Astrocyte of the spinal cord (primary cell): ENCODE measurements around the gene SLC12A5.

ENCODE experiments used
- DNase-seq: peaks from one replicate; pipeline ENCODE4 v3.0.0; 2011; ENCODE audit warnings: low read depth, low spot score
- H3K4me3 ChIP-seq: 2 replicates; pipeline ENCODE4 v1.5.1; 2011; ENCODE audit warnings: low read depth, mild to moderate bottlenecking, low read length, moderate library complexity
- in situ Hi-C: cut with HindIII; loops from 2 replicates; pipeline ENCODE4 v1.10.0; 2017; ENCODE audit warnings: low sequenced_read_pairs
- TF ChIP-seq, protein P1 (sequence below): IDR thresholded peaks from 2 replicates; pipeline ENCODE4 v1.5.1; 2012; ENCODE audit warnings: low read depth, mild to moderate bottlenecking, low read length, inconsistent platforms

SLC12A5 gene

DNA sequence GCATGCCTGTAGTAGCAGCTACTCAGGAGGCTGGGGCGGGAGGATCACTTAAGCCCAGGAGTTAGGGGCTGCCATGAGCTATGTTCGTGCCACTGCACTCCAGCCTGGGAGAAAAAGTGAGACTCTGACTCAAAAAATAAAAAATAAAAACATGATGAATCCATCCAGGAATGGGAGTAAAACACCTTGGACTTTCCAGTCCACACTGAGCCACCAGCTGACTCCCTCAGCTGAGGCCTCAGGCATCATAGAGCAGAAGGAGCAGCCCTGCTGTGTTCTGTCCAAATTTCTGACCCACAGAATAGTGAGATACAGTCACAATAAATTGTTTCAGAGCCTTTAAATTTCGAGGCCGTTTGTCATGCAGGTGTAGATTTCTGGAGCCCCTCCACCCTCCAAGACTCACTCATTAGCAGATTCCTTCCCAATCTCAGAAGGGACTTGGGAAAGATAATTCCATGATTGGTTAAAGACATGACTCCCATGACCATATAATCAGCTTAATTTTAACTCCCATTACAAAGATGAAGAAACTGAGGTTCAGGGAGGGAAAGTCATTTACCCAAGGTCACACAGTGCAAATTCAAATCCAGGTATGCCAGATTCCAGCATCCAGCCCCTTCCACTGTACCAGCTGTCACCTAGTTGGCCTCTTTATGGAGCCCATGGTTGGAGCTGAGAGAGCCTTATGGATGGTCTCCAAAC is 29.3 kb upstream of the SLC12A5 start:
- no peak for DNase-seq
- in situ Hi-C loops, result no loop called here
- no peak overlapping the region for H3K4me3 ChIP-seq
- TF ChIP-seq, protein P1, sequence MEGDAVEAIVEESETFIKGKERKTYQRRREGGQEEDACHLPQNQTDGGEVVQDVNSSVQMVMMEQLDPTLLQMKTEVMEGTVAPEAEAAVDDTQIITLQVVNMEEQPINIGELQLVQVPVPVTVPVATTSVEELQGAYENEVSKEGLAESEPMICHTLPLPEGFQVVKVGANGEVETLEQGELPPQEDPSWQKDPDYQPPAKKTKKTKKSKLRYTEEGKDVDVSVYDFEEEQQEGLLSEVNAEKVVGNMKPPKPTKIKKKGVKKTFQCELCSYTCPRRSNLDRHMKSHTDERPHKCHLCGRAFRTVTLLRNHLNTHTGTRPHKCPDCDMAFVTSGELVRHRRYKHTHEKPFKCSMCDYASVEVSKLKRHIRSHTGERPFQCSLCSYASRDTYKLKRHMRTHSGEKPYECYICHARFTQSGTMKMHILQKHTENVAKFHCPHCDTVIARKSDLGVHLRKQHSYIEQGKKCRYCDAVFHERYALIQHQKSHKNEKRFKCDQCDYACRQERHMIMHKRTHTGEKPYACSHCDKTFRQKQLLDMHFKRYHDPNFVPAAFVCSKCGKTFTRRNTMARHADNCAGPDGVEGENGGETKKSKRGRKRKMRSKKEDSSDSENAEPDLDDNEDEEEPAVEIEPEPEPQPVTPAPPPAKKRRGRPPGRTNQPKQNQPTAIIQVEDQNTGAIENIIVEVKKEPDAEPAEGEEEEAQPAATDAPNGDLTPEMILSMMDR, result no peak

DNA sequence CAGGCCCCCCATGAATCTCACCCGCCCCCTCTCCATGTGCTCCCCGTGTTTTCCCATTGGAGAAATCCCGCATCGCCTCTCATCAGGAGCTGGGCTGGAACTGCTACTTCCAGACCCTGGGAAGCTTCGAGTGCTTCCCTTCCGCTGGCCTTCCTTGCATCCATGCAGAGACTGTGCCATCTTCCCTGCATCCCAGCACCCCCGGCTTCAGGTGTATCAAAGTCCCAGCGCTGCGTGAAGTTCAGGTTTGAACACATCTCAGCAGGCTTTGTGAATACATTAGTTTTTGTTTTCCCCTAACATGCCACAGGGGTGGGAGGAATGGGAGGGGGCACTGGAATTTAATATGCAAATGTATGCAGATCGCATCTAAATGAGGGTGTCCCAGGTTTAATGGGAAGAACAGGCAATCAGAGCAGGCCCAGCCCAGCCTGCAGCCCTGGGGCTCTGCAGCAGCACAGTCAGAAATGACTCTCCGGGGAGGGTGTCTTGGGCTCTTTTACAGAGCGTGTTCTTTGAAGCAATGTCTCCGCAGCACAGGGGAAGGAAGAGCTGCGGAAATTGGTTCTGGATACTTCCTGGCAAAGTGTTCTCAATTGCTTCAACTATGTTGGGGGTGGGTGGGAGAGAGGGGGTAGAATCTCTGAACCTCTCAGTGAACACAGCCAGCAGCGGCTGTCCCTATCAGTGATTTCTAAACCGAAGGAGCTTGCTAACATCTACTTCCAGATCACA is 28.6 kb upstream of the SLC12A5 start:
- no peak overlapping the region for H3K4me3 ChIP-seq
- in situ Hi-C loops, result no loop called here
- TF ChIP-seq, protein P1, result no peak
- DNase-seq, result no peak

DNA sequence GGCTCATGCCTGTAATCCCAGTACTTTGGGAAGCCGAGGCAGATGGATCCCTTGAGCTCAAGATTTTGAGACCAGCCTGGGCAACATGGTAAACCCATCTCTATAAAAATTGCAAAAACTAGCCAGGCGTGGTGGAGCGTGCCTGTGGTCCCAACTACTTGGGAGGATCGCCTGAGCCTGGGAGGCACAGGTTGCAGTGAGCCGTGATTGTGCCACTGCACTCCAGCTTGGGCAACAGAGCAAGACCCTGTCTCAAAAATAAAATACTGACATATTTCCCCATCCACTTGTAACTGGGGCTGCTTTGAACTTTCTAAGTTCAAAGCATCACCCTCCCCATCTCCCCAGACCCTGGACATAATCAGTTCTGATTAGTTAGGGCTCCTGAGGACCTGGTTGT is 27.5 kb upstream of the SLC12A5 start:
- in situ Hi-C loops, result no loop called here
- no peak overlapping the region for H3K4me3 ChIP-seq
- DNase-seq, result no peak
- TF ChIP-seq, protein P1, result no peak

DNA sequence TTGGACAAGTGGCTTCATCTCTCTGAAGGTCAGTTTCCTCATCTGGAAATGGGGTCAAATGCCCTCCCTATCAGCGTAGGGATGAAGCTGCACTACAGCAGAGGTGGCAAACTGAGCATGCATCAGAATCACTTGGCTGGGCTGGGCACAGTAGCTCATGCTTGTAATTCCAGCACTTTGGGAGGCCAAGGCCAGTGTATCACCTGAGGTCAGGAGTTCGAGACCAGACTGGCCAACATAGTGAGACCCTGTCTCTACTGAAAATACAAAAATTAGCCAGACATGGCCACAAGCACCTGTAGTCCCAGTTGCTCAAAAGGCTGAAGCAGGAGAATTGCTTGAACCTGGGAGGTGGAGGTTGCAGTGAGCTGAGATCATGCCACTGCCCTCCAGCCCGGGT is 27.0 kb upstream of the SLC12A5 start:
- no peak overlapping the region for H3K4me3 ChIP-seq
- TF ChIP-seq, protein P1, result no peak
- no peak for DNase-seq
- in situ Hi-C loops, result no loop called here

DNA sequence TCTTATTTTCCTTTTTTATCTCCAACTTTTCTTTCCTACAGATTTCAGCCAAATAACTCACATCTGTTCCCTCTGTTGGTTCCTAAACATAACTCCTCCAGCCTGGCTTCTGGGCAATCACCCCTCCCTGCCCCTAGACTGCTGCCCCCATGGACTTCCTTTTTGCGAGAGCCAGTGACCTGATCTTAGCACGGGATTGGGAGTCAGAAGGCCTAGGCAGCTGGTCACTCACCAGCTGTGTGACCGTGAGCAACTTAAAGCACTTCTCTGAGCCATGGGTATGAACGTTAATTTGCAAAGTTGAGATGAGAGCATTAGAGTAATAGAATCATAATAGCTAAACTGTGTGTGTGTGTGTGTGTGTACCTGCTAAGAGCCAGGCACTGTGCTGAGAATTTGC is 24.8 kb upstream of the SLC12A5 start:
- no peak for DNase-seq
- in situ Hi-C loops, result no loop called here
- no peak overlapping the region for H3K4me3 ChIP-seq
- TF ChIP-seq, protein P1, result no peak

DNA sequence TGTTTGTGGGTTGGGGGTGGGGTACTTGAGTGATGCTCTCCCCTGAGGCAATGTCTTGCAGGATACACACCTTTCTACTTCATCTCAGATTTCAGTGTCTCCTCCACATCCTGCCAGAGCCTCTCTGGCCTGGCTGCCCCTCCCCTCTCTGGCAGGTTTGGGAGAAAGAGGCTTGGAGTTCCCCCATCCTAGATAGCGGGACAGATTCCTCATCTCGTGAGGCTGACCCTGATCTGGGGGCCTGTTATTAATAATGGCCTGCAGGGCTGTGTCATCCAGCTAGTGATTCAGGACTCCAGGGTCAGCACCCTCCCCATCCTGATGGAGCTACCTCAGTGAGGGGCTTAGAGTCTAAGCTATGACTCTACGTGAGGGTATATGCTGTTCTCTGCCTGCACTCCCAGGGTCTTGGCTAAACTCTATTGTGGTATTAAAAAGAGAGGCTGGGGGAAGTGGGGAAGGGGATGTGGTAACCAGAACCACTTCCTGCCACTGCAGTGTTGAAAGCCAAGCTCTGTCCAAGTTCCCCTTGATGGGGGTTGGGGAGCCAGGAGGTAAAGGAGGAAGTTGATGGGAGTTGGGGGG is 24.0 kb upstream of the SLC12A5 start:
- in situ Hi-C loops, result no loop called here
- no peak for DNase-seq

More for the DNA sequence above, 24.0 kb upstream of the SLC12A5 start:
- TF ChIP-seq, protein P1, result no peak
- H3K4me3 ChIP-seq, result no peak overlapping the region
